ENCODE data around the gene RNF4. TPM values are rescaled to one million over a fixed set of nuclear protein-coding genes. Genes with fewer than 3 reads are reported as not detected.

The RNF4 gene
- total and polyA plus RNA-seq, 10 of the 15 experiments (the other 5 are each of a cell fraction or from before 2014, with no cell fraction given) = 34.9 to 145 (median 76.1) TPM

DNA sequence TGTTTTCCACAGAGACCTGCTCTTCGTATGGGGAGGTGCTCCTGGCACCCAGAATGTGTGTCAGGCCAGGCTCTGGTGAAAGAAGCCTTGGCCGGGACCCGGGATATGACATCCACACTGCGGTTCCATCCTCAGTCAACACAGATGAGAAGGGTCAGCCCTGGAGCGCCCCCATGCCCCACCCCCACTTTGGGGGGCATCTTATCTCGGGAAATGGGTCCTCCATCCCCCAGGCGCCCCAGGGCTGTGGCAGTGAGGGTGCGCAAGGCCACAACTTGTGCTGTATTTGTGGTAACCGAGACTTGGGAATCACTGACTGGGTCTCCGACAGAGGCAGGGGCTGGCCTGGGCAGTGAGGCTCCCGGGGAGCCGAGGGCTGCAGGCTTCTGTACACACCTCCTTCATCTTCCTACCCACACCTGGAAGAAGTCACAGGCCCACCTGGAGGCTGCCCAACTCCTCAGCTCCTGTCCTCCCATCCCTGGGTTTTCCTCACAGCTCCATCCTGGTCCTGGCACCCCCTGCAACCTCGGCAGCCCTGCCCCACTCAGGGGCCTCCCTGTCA lies 42.1 kb upstream of the RNF4 start:
- Histone ChIP-seq H3K4me2 (ENCODE audit: control insufficient read depth, insufficient read depth) (no peak overlapping the region), H3K4me1 (ENCODE audit: control insufficient read depth, insufficient read depth, low read length) (no peaks in the 10 kb centered on the region), H3K9ac (ENCODE audit: control insufficient read depth, insufficient read depth, low read length) (no peak overlapping the region), H3K79me2 (ENCODE audit: control insufficient read depth, insufficient read depth, low read length) (no peaks in the 10 kb centered on the region), H3K27ac (ENCODE audit: control insufficient read depth, insufficient read depth) (no peak overlapping the region), H3K36me3 (ENCODE audit: control insufficient read depth in 2 of 2, insufficient read depth in 2 of 2, low read length in 1 of 2) (no peaks in the 10 kb centered on the region), H4K20me1 (ENCODE audit: control insufficient read depth, insufficient read depth) (no peaks in the 10 kb centered on the region), H3K9me3 (replicated peaks; ENCODE audit: control insufficient read depth, insufficient read depth, low read length) (no peaks in the 10 kb centered on the region), H2AFZ (ENCODE audit: control insufficient read depth, low read depth, low read length) (no peak overlapping the region), H3K4me3 (no peak overlapping the region), H3K27me3 (replicated peaks in 1 of 2; ENCODE audit: control insufficient read depth in 2 of 2, insufficient read depth in 2 of 2, low read length in 1 of 2) (no peaks in the 10 kb centered on the region; a peak in 1 of 4 replicates)
- ATAC-seq (no peak), FAIRE-seq (no peak), DNase-seq (ENCODE audit: low read depth, low spot score) (no peak)
- in situ Hi-C loops (cut with MboI) = no loop called here
- intact Hi-C loops (cut with micrococcal nuclease; ENCODE audit: unreplicated experiment) = no loop called here
- 43% methylated on average over 12 of the region's 13 CpGs for WGBS (ENCODE audit: insufficient coverage, insufficient replicate concordance, low lambda C conversion rate, missing lambda C conversion rate)
- no peak for TF ChIP-seq KDM1A (IDR thresholded peaks at IDR 0.05; ENCODE audit: borderline replicate concordance)
- TF ChIP-seq, protein P1, sequence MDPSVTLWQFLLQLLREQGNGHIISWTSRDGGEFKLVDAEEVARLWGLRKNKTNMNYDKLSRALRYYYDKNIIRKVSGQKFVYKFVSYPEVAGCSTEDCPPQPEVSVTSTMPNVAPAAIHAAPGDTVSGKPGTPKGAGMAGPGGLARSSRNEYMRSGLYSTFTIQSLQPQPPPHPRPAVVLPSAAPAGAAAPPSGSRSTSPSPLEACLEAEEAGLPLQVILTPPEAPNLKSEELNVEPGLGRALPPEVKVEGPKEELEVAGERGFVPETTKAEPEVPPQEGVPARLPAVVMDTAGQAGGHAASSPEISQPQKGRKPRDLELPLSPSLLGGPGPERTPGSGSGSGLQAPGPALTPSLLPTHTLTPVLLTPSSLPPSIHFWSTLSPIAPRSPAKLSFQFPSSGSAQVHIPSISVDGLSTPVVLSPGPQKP (IDR thresholded peaks at IDR 0.05; ENCODE audit: low read depth, low read length) = no peak
- TF ChIP-seq HCFC1 (IDR thresholded peaks at IDR 0.05; ENCODE audit: low read length) = no peak
- TF ChIP-seq, protein P2, sequence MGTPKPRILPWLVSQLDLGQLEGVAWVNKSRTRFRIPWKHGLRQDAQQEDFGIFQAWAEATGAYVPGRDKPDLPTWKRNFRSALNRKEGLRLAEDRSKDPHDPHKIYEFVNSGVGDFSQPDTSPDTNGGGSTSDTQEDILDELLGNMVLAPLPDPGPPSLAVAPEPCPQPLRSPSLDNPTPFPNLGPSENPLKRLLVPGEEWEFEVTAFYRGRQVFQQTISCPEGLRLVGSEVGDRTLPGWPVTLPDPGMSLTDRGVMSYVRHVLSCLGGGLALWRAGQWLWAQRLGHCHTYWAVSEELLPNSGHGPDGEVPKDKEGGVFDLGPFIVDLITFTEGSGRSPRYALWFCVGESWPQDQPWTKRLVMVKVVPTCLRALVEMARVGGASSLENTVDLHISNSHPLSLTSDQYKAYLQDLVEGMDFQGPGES (IDR thresholded peaks at IDR 0.05) = no peak
- TF ChIP-seq FOS (IDR thresholded peaks at IDR 0.05; ENCODE audit: borderline replicate concordance, extremely low read depth, insufficient read length) = no peak
- no peak for TF ChIP-seq MYC (IDR thresholded peaks at IDR 0.05; ENCODE audit: insufficient read depth, insufficient read length, insufficient replicate concordance, low read length, severe bottlenecking)
- TF ChIP-seq RAD51 (IDR thresholded peaks at IDR 0.05) = no peak
- TF ChIP-seq SMAD1 (IDR thresholded peaks at IDR 0.05; ENCODE audit: low read depth, partially characterized antibody) = no peak
- TF ChIP-seq, protein P3, sequence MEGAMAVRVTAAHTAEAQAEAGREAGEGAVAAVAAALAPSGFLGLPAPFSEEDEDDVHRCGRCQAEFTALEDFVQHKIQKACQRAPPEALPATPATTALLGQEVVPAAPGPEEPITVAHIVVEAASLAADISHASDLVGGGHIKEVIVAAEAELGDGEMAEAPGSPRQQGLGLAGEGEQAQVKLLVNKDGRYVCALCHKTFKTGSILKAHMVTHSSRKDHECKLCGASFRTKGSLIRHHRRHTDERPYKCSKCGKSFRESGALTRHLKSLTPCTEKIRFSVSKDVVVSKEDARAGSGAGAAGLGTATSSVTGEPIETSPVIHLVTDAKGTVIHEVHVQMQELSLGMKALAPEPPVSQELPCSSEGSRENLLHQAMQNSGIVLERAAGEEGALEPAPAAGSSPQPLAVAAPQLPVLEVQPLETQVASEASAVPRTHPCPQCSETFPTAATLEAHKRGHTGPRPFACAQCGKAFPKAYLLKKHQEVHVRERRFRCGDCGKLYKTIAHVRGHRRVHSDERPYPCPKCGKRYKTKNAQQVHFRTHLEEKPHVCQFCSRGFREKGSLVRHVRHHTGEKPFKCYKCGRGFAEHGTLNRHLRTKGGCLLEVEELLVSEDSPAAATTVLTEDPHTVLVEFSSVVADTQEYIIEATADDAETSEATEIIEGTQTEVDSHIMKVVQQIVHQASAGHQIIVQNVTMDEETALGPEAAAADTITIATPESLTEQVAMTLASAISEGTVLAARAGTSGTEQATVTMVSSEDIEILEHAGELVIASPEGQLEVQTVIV (IDR thresholded peaks at IDR 0.05; ENCODE audit: borderline replicate concordance, partially characterized antibody) = no peak
- TF ChIP-seq PAX8 (IDR thresholded peaks at IDR 0.05) = no peak
- no peak for TF ChIP-seq POLR2AphosphoS2 (IDR thresholded peaks at IDR 0.05; ENCODE audit: low read depth, low read length)
- no peak for TF ChIP-seq YY1 (IDR thresholded peaks at IDR 0.05; ENCODE audit: low read depth, low read length)
- no peak for TF ChIP-seq PAX5 (IDR thresholded peaks at IDR 0.05; ENCODE audit: borderline replicate concordance, low read depth, low read length)
- TF ChIP-seq RFX5 (IDR thresholded peaks at IDR 0.05; ENCODE audit: low read depth, low read length) = no peak
- TF ChIP-seq ZZZ3 (IDR thresholded peaks at IDR 0.05; ENCODE audit: control insufficient read depth, insufficient read length, low read depth) = no peak
- TF ChIP-seq HDAC6 (IDR thresholded peaks at IDR 0.05; ENCODE audit: unreplicated experiment) = no peak
- TF ChIP-seq NR2C2 (IDR thresholded peaks at IDR 0.05; ENCODE audit: borderline replicate concordance, control insufficient read depth, insufficient read length, low read depth) = no peak
- ChIA-PET POLR2A (no interaction called here), SMC1A (ENCODE audit: uncharacterized antibody, unreplicated experiment) (no interaction called here), RAD21 (ENCODE audit: unreplicated experiment) (no interaction called here), CTCF (interaction anchor here (2.1 kb wide), 1 partner anchor 206 kb away, joined by 8 read pairs; no protein-coding TSS in a partner anchor)
- no TSS peak for BruUV-seq (replicated peaks)

Data from GM12878 (cell line).